ENCODE data around the gene POLG2. TPM values are rescaled to one million over a fixed set of nuclear protein-coding genes. Genes with fewer than 3 reads are reported as not detected.

Gene POLG2
- 2.7 and 10.1 TPM in 2 replicates for total RNA-seq

GRCh38 chr17:64496786-64497564 lies at the start of gene POLG2:
Gene POLG2, minus strand, starts transcription at chr17:64497054. Its CDS starts 86 bp downstream, at chr17:64496968.

GRCh38 chr17:64506576-64507412 lies 9.9 kb upstream of the POLG2 start, which contains the start of gene CEP95:
Gene CEP95, plus strand, starts transcription at chr17:64506977. Its CDS starts 121 bp downstream, at chr17:64507098.

GRCh38 chr17:64506201-64506575 lies 9.3 kb upstream of the POLG2 start, which contains the start of gene DDX5:
Gene DDX5, minus strand, starts transcription at chr17:64506289. Its CDS starts 170 bp downstream, at chr17:64506119.

GRCh38 chr17:64448665-64449512 lies 48.0 kb downstream of the POLG2 start, which contains the start of gene MILR1:
Gene MILR1, plus strand, starts transcription at chr17:64449115. Its CDS starts 54 bp downstream, at chr17:64449169.

Other genes starting within 250 kb of the POLG2 start
- gene TEX2, start 233.8 kb downstream of the POLG2 start, total RNA-seq: 11.6 and 15.0 TPM in 2 replicates
- 4.1 and 33.6 TPM in 2 replicates for gene PECAM1, start 106.2 kb downstream of the POLG2 start, total RNA-seq
- gene MILR1, start 47.9 kb downstream of the POLG2 start, total RNA-seq: 8.4 and 15.2 TPM in 2 replicates
- gene DDX5, start 9.2 kb upstream of the POLG2 start, total RNA-seq: 223 and 605 TPM in 2 replicates
- gene CEP95, start 9.9 kb upstream of the POLG2 start, total RNA-seq: 7.0 and 37.3 TPM in 2 replicates
- 20.7 and 80.3 TPM in 2 replicates for gene SMURF2, start 165.3 kb upstream of the POLG2 start, total RNA-seq